Measurements from ENCODE around the gene CMIP. TPM values are rescaled to one million over a fixed set of nuclear protein-coding genes. Genes with fewer than 3 reads are reported as not detected.

CMIP gene
- total and polyA plus RNA-seq, 3 donors from 2014 or later: 34.9 to 72.5 (median 42.0) TPM

- WGBS, 2 donors: 83 to 86% methylated on average over 4 of the region's 4 CpGs
- Histone ChIP-seq H3K9me3 (no peaks in the 10 kb centered on the region), H3K36me3 (ENCODE audit: low read depth, missing control alignments) (no peaks in the 10 kb centered on the region), H3K4me1 (peaks cover 5% of the 10 kb centered on the region), H3K4me3 (no peak overlapping the region), H3K27ac (peak overlapping the region in 1 of 2 donors; percentile 9), H3K27me3 (no peaks in the 10 kb centered on the region)
- no peak for DNase-seq
- TF ChIP-seq, protein P1, sequence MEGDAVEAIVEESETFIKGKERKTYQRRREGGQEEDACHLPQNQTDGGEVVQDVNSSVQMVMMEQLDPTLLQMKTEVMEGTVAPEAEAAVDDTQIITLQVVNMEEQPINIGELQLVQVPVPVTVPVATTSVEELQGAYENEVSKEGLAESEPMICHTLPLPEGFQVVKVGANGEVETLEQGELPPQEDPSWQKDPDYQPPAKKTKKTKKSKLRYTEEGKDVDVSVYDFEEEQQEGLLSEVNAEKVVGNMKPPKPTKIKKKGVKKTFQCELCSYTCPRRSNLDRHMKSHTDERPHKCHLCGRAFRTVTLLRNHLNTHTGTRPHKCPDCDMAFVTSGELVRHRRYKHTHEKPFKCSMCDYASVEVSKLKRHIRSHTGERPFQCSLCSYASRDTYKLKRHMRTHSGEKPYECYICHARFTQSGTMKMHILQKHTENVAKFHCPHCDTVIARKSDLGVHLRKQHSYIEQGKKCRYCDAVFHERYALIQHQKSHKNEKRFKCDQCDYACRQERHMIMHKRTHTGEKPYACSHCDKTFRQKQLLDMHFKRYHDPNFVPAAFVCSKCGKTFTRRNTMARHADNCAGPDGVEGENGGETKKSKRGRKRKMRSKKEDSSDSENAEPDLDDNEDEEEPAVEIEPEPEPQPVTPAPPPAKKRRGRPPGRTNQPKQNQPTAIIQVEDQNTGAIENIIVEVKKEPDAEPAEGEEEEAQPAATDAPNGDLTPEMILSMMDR (IDR thresholded peaks at IDR 0.05): no peak
- no peak for TF ChIP-seq POLR2A (IDR thresholded peaks at IDR 0.05)
- intact Hi-C loops (cut with DNase I; ENCODE audit: low total_unique reads): no loop called here
Measured at GRCh38 chr16:81526199-81526598, 81.6 kb downstream of the CMIP start.

GRCh38 chr16:81526935-81527334, 82.3 kb downstream of the CMIP start:
- Histone ChIP-seq H3K27me3 (no peaks in the 10 kb centered on the region), H3K27ac (no peak overlapping the region), H3K4me1 (peaks cover 5% of the 10 kb centered on the region), H3K4me3 (no peak overlapping the region), H3K9me3 (no peaks in the 10 kb centered on the region), H3K36me3 (ENCODE audit: low read depth, missing control alignments) (no peaks in the 10 kb centered on the region)
- intact Hi-C loops (cut with DNase I; ENCODE audit: low total_unique reads): no loop called here
- peak; percentile 38 for DNase-seq
- 51 to 58% methylated on average over 9 of the region's 9 CpGs for whole genome bisulfite sequencing, 2 donors
- no peak for TF ChIP-seq POLR2A (IDR thresholded peaks at IDR 0.05)
- TF ChIP-seq, protein P1 (IDR thresholded peaks at IDR 0.05): no peak

GRCh38 chr16:81527477-81528178, 83.0 kb downstream of the CMIP start:
- WGBS, 2 donors: 87 to 92% methylated on average over 7 of the region's 7 CpGs

DNA sequence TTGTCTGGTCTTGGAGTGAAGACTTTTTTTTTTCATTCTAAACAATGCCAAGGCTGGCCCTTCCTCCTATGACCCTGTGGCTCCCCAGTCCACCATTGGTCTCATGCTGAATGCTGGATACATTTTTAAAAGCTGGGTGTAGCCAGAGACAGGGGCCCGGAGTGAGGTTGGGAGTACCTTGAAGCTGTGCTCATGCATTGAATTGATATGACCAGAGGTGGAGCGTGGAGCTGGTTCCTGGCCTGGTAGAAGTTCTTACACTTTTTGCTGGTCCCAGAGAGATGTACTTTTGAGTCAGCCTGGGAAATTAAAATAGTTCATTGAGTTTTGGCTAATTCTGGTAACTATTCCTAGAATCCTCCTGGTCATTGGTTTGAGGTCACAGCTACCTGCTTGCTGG, 83.6 kb downstream of the CMIP start:
- 99 to 100% methylated on average over 2 of the region's 2 CpGs for WGBS, 2 donors

More at GRCh38 chr16:81527477-81528178, 83.0 kb downstream of the CMIP start:
- Histone ChIP-seq H3K27me3 (no peaks in the 10 kb centered on the region), H3K36me3 (ENCODE audit: low read depth, missing control alignments) (no peaks in the 10 kb centered on the region), H3K9me3 (no peaks in the 10 kb centered on the region), H3K4me3 (no peak overlapping the region), H3K4me1 (peaks cover 5% of the 10 kb centered on the region), H3K27ac (no peak overlapping the region)
- intact Hi-C loops (cut with DNase I; ENCODE audit: low total_unique reads): no loop called here
- TF ChIP-seq POLR2A (IDR thresholded peaks at IDR 0.05): no peak
- TF ChIP-seq, protein P1 (IDR thresholded peaks at IDR 0.05): no peak
- no peak for DNase-seq

More for the DNA sequence above, 83.6 kb downstream of the CMIP start:
- no peak for DNase-seq
- peaks cover 5% of the 10 kb centered on the region for H3K4me1 ChIP-seq
- TF ChIP-seq, protein P1 (IDR thresholded peaks at IDR 0.05): no peak
- TF ChIP-seq POLR2A (IDR thresholded peaks at IDR 0.05): no peak
- H3K27me3 ChIP-seq: no peaks in the 10 kb centered on the region
- H3K27ac ChIP-seq: no peak overlapping the region
- H3K36me3 ChIP-seq (ENCODE audit: low read depth, missing control alignments): no peaks in the 10 kb centered on the region
- H3K9me3 ChIP-seq: no peaks in the 10 kb centered on the region
- intact Hi-C loops (cut with DNase I; ENCODE audit: low total_unique reads): no loop called here
- no peak overlapping the region for H3K4me3 ChIP-seq
